GM19238 (cell line): ENCODE results near the gene UNC93A.
"Not testable (repeated sequence)": the region's sequence is repeated elsewhere in the genome, so short reads cannot be mapped to it uniquely, and the experiment has no call there.

Experiments
- DNase-seq: peaks from one replicate; pipeline ENCODE4 v3.0.0; 2011; ENCODE audit warnings: low spot score; ENCODE audit not compliant: insufficient read length

The UNC93A gene

GRCh38 chr6:167309355-167310192 lies 18.5 kb downstream of the UNC93A start:
- DNase-seq: not testable (repeated sequence)

DNA sequence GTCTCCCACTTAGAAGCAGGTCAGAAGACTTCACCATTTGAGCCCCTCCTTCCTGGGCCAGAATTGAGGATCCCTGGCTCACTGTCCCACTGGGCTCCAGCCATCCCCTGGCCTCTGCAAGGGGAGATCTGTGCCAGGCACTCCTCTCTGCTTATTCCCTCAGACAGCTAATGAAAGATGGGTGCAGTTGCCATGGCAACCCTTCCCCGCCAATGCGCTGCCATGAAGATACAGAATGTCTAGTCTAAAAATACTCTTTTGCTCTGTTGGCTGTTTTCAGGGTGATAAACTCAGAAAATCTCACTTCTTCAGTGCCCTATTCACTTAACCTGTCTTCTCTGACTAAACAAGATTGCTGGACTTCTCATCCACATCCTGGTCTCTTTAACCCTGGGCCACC lies 20.2 kb downstream of the UNC93A start:
- no peak for DNase-seq

- not testable (repeated sequence) for DNase-seq
Observed at GRCh38 chr6:167311691-167312090, 20.6 kb downstream of the UNC93A start.

- DNase-seq: no peak
Observed at GRCh38 chr6:167314180-167314821, 23.2 kb downstream of the UNC93A start.

DNA sequence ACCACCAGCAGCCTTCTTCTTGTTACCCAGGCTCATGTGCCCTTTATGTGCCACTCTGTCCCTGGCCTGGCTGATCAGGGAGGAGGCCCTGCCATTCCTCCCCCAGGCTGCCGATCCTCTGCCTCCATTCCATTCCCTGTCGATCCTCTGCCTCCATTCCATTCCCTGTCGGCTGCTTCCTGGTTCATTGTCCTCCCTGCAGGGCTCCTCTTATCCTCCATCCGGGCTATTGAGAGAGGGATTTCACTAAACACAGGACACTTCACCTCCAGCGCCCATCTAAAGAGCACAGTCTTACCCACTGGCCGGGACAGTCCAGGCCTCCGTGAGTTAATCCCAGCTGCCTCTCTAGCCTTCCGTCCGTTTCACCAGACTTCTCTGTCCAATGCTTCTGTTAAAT lies 26.1 kb downstream of the UNC93A start:
- DNase-seq: no peak

GRCh38 chr6:167318354-167318753 lies 27.2 kb downstream of the UNC93A start:
- not testable (repeated sequence) for DNase-seq

DNA sequence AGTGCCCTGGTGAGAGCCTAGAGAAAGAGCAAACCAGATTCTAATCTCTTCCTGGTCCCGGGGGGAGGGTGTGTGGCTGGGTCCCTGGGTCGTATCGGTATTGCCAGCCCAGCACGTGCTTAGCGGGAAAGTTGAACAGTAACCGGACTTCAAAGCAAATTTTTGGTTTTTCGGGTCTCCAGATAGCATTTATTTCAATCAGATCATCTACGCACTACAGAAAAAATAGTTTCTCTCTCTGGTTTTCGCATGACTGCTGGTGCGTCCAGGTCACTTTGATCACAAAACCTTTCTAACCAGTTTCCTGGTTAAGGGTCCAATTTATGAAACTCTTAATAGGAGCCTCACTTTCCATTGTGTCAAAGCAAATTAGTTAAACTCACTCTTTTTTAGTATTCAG lies 27.7 kb downstream of the UNC93A start:
- DNase-seq: not testable (repeated sequence)

DNA sequence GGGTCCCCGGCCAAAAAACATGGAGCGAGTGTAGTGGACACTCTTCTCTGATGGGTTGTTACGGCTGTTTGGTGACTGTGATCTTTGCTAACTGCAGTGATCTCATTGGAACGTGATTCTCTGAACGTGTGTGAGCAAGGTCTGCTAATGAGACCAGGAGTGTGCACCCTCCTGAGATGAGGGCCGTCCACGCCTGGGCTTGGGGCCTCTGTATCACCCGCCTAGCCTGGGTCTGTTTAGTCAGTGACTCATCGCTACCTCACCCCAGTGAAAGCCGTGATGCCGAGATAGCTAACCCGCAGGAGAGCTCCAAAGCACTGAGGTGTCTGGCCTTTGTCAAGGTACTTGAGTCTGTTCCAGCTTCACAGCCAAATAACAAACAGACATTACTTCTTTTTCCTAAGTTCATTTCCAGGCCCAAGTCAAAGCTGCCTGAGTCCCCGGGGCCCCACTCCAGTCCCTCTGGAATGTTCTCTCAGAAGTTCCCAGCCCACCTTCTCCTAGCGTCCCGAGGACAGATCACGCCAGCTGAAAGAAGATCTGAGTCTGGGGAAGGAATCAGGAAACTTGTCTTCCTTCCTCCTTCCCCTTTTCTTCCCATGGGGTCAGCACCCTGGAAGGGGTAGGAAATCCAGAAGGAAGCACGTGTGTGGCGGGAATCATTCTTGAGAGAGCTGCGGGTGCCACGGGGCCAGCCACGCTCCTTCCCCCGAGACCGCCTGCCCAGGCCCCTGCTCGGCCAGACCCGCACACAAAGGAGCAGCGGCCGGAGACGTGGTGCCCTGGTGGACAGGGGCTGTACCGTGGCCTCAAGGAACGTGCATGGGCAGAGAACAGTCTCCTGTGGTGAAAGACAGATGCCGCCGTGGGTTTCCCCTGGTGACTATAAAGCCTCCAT lies 29.0 kb downstream of the UNC93A start:
- not testable (repeated sequence) for DNase-seq

GRCh38 chr6:167320754-167321056 lies 29.6 kb downstream of the UNC93A start:
- DNase-seq: not testable (repeated sequence)

DNA sequence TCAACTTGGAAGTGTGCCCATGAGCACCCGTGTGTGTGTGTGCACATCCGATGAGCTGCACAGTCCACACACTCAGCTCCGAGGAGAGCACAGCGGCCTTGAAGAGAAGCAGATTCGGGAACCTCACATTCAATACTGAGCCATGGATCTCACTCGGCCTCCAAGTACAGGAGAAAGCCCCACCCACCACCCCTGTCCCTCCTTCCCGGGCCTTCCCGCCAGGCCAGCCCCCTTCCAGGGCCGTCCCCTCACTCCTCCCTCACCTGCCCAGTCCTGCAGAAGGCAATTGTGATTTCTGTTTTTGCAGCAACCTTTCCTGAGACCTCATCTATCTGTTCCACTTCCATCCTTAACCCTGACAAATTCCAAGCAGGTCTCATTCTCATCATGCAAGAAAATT lies 30.1 kb downstream of the UNC93A start:
- not testable (repeated sequence) for DNase-seq

- DNase-seq: no peak
Observed at GRCh38 chr6:167323111-167323510, 32.0 kb downstream of the UNC93A start.

DNA sequence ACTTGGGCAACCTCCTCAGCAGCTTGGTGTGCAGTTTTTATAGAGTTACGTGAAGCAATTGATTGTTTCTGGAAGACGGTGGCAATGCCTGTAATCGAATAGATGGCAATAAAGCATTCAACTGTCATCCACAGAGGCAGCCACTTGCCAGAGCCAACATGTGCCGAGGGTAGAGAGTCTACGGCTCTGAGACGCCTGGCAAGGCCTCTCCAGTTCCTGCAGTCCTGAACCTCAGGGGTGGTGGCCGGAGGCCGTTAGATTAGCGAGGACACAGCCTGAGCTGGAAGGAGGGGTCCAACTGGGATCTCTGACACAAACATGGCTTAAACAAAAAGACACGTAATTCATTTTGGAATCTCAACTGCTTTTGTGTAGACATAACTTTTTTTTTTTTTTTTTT lies 33.0 kb downstream of the UNC93A start:
- no peak for DNase-seq

- DNase-seq: no peak
Observed at GRCh38 chr6:167325766-167326165, 34.7 kb downstream of the UNC93A start.

DNA sequence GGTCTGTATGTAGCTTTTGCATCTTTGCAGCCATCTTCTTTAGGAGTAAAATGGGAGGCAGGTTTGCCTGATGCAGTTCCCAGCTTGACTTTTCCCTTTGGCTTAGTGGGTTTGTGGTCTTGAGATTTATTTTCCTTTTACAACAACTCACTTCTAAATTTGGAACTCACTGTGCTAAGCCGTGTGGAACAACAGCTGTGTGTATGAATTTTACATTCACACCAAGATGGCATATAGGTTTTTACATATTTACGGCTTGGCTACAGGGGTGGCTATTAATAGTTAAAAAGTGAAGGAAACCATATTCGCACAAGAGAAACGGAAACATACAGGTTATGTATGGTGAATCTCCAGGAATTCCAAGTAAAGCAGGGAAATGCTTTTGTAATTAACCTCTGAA lies 36.3 kb downstream of the UNC93A start:
- DNase-seq: no peak

- no peak for DNase-seq
Observed at GRCh38 chr6:167328086-167328485, 37.0 kb downstream of the UNC93A start.

DNA sequence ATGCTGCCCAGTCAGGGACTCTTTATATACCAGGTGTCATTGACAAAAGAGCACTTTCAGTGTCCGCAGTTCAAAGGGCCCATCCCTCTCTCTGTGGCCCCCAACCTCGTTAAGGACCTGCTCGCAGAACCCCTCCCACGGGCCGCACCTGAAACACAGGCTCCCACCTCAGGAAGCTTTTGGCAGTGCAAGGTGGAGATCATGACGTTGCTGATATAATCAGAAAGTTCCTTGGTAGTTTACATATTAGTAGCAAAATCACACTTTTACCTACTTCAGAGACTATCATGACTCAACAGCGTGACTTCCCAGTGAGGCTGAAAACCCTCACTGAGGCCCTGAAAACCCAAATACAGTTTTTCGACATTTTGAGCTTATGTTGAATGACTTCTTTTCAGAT lies 37.9 kb downstream of the UNC93A start:
- no peak for DNase-seq

- no peak for DNase-seq
Observed at GRCh38 chr6:167330750-167331149, 39.6 kb downstream of the UNC93A start.

DNA sequence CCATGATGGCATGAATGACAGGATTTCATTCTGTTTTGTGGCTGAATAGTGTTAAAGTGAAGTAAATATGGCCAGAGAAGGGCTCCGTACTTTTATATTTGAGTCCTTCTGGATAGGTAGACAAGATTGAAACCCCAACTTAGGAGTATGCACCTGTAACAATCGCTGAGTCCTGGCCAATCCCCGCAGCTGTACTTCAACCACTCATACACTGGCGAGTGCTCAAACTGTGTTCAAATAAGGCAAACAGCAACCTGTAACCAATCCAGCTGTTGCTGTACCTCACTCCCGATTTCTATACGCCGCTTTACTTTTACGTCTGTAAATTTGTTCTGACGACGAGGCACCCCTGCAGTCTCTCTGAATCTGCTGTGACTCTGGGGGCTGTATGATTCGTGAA lies 40.5 kb downstream of the UNC93A start:
- no peak for DNase-seq

- no peak for DNase-seq
Observed at GRCh38 chr6:167336844-167337630, 45.9 kb downstream of the UNC93A start.

GRCh38 chr6:167337675-167338449 lies 46.7 kb downstream of the UNC93A start:
- no peak for DNase-seq
